MM.1S (cell line): ENCODE data around the gene WIZ.

Experiments
- DNase-seq: peaks from one replicate; pipeline ENCODE4 v3.0.0-alpha.2; 2015
- H2AFZ ChIP-seq: fragments of 300-600 bp; sonication (generic); 2 replicates; pipeline ENCODE4 v1.6.0; 2016; ENCODE audit warnings: antibody characterized with exemption, low read length
- H3F3A ChIP-seq: fragments of 300-600 bp; sonication (generic); 2 replicates; pipeline ENCODE4 v1.6.1; 2016; ENCODE audit warnings: mild to moderate bottlenecking, antibody characterized with exemption, low read length, moderate library complexity, mixed read lengths; ENCODE audit not compliant: insufficient read depth
- H3K27ac ChIP-seq: fragments of 300-600 bp; sonication (generic); 2 replicates; pipeline ENCODE4 v1.5.1; 2016; ENCODE audit warnings: mild to moderate bottlenecking, low read length
- H3K27me3 ChIP-seq: fragments of 300-600 bp; sonication (generic); replicated peaks from 2 replicates; pipeline ENCODE4 v1.6.0; 2016; ENCODE audit warnings: low read length; ENCODE audit not compliant: insufficient read depth
- H3K36me3 ChIP-seq: fragments of 300-600 bp; sonication (generic); replicated peaks from 2 replicates; pipeline ENCODE4 v1.6.1; 2016; ENCODE audit warnings: mild to moderate bottlenecking, low read length, mixed read lengths; ENCODE audit not compliant: insufficient read depth
- H3K4me1 ChIP-seq: fragments of 300-600 bp; sonication (generic); 2 replicates; pipeline ENCODE4 v1.6.1; 2016; ENCODE audit warnings: low read length, mixed read lengths
- H3K4me2 ChIP-seq: fragments of 300-600 bp; sonication (generic); 2 replicates; pipeline ENCODE4 v1.6.0; 2016; ENCODE audit warnings: low read depth, low read length
- H3K4me3 ChIP-seq: fragments of 300-600 bp; sonication (generic); 2 replicates; pipeline ENCODE4 v1.5.1; 2016; ENCODE audit warnings: low read length, mixed read lengths
- H3K79me2 ChIP-seq: fragments of 300-600 bp; sonication (generic); 2 replicates; pipeline ENCODE4 v1.6.1; 2016; ENCODE audit warnings: mixed run types, low read length, mixed read lengths
- H3K9ac ChIP-seq: fragments of 300-600 bp; sonication (generic); 2 replicates; pipeline ENCODE4 v1.6.1; 2016; ENCODE audit warnings: low read length, mixed read lengths
- H3K9me2 ChIP-seq: fragments of 300-600 bp; sonication (generic); replicated peaks from 2 replicates; pipeline ENCODE4 v1.6.1; 2016; ENCODE audit warnings: mild to moderate bottlenecking, low read length, mixed read lengths; ENCODE audit not compliant: insufficient read depth
- H3K9me3 ChIP-seq: fragments of 300-600 bp; sonication (generic); replicated peaks from 2 replicates; pipeline ENCODE4 v1.6.1; 2016; ENCODE audit warnings: mild to moderate bottlenecking, low read length, mixed read lengths; ENCODE audit not compliant: insufficient read depth
- H4K20me1 ChIP-seq: fragments of 300-600 bp; sonication (generic); 2 replicates; pipeline ENCODE4 v1.6.1; 2016; ENCODE audit warnings: mild to moderate bottlenecking, low read length, moderate library complexity, mixed read lengths; ENCODE audit not compliant: insufficient read depth
- EZH2 ChIP-seq: fragments of 300-600 bp; sonication (generic); optimal IDR thresholded peaks from 2 replicates; pipeline ENCODE3; 2017; ENCODE audit warnings: low read depth, mild to moderate bottlenecking, antibody characterized with exemption, low read length, mixed read lengths
- EZH2phosphoT487 ChIP-seq: fragments of 300-600 bp; sonication (generic); IDR thresholded peaks from 2 replicates; pipeline ENCODE4 v1.6.1; 2018; ENCODE audit warnings: antibody characterized with exemption, low read length
- TF ChIP-seq, protein P1 (sequence below): fragments of 300-600 bp; sonication (generic); IDR thresholded peaks from 2 replicates; pipeline ENCODE4 v1.5.1; 2016; ENCODE audit warnings: antibody characterized with exemption, low read length, mixed read lengths

WIZ gene

GRCh38 chr19:15424121-15424520 lies 25.6 kb downstream of the WIZ start:
- H3F3A ChIP-seq, result peaks cover 7% of the 10 kb centered on the region; the same call in 1 of the 2 replicates
- 0 out of 2 replicates have a peak, but pooled peaks cover 5% of the 10 kb centered on the region for H3K4me1 ChIP-seq
- H3K4me3 ChIP-seq, result no peak overlapping the region
- H4K20me1 ChIP-seq, result no peaks in the 10 kb centered on the region
- no peak overlapping the region for H2AFZ ChIP-seq
- H3K9me3 ChIP-seq, result no peaks in the 10 kb centered on the region
- H3K36me3 ChIP-seq, result peaks cover 8% of the 10 kb centered on the region; the same call in 1 of the 2 replicates
- DNase-seq, result no peak
- no peak overlapping the region for H3K9ac ChIP-seq
- H3K27ac ChIP-seq, result no peak overlapping the region
- no peak for TF ChIP-seq EZH2
- no peak for TF ChIP-seq EZH2phosphoT487
- TF ChIP-seq, protein P1, sequence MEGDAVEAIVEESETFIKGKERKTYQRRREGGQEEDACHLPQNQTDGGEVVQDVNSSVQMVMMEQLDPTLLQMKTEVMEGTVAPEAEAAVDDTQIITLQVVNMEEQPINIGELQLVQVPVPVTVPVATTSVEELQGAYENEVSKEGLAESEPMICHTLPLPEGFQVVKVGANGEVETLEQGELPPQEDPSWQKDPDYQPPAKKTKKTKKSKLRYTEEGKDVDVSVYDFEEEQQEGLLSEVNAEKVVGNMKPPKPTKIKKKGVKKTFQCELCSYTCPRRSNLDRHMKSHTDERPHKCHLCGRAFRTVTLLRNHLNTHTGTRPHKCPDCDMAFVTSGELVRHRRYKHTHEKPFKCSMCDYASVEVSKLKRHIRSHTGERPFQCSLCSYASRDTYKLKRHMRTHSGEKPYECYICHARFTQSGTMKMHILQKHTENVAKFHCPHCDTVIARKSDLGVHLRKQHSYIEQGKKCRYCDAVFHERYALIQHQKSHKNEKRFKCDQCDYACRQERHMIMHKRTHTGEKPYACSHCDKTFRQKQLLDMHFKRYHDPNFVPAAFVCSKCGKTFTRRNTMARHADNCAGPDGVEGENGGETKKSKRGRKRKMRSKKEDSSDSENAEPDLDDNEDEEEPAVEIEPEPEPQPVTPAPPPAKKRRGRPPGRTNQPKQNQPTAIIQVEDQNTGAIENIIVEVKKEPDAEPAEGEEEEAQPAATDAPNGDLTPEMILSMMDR, result no peak
- no peak overlapping the region for H3K4me2 ChIP-seq
- H3K79me2 ChIP-seq, result peaks cover 14% of the 10 kb centered on the region
- H3K9me2 ChIP-seq, result no peaks in the 10 kb centered on the region
- no peaks in the 10 kb centered on the region for H3K27me3 ChIP-seq

- no peak overlapping the region for H3K4me3 ChIP-seq
- no peak overlapping the region for H3K9ac ChIP-seq
- peaks cover 8% of the 10 kb centered on the region; the same call in 1 of the 2 replicates for H3K36me3 ChIP-seq
- H3K27me3 ChIP-seq, result no peaks in the 10 kb centered on the region
- peaks cover 7% of the 10 kb centered on the region; the same call in 1 of the 2 replicates for H3F3A ChIP-seq
- DNase-seq, result no peak
- H3K79me2 ChIP-seq, result peaks cover 11% of the 10 kb centered on the region
- no peak overlapping the region for H2AFZ ChIP-seq
- no peak overlapping the region for H3K27ac ChIP-seq
- H3K4me2 ChIP-seq, result no peak overlapping the region
- H3K9me2 ChIP-seq, result no peaks in the 10 kb centered on the region
- 0 out of 2 replicates have a peak, but pooled peaks cover 5% of the 10 kb centered on the region for H3K4me1 ChIP-seq
- TF ChIP-seq EZH2 (no peak), EZH2phosphoT487 (no peak)
- TF ChIP-seq, protein P1, result no peak
- H3K9me3 ChIP-seq, result no peaks in the 10 kb centered on the region
- no peaks in the 10 kb centered on the region for H4K20me1 ChIP-seq
Measured at GRCh38 chr19:15423130-15423529, 26.6 kb downstream of the WIZ start.

DNA sequence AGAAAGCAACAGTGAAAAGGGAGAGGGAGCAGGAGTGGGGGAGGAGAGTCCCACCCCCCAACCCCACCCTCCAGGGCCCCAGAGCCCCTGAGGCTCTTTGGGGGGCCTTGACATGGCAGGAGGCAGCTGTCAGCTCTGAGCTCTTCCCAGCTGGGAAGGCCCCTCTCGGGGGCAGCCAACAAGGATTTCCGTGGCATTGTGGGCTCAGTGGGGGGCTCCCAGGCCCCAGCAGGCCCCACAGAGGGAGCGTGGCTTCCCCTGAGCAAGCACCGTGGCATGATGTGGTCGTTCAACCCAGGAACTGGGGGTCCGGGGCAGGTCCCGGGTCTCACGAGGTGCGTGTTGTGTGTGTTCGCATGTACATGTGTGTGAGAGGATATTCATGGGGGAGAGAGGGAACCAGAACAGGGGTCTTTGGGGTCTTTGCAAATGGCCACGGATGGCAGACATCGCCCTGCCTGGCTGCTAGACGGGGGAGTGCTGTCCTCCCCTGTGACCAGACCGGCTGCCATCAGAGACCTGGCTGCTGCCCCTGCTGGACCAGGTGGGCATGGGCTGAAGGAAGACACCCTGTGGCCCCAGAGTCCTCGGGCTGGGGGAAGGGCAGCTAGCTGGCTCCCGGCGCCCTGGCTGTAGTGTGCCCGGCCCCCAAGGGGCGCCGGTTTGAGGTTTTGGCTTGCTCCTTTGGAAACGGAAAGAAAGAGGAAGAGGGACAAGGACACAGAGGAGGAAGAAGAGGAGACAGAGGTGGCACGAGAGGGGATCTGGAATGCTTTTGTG lies 27.3 kb downstream of the WIZ start:
- Histone ChIP-seq H3K4me1 (peaks cover 8% of the 10 kb centered on the region; the same call in 1 of the 2 replicates), H3K4me2 (no peak overlapping the region), H3K36me3 (peaks cover 8% of the 10 kb centered on the region; the same call in 1 of the 2 replicates), H4K20me1 (no peaks in the 10 kb centered on the region), H3K79me2 (peaks cover 16% of the 10 kb centered on the region), H3F3A (peaks cover 7% of the 10 kb centered on the region; the same call in 1 of the 2 replicates), H3K9me3 (no peaks in the 10 kb centered on the region), H3K27ac (no peak overlapping the region), H3K9ac (no peak overlapping the region), H3K9me2 (no peaks in the 10 kb centered on the region), H3K4me3 (no peak overlapping the region), H2AFZ (no peak overlapping the region), H3K27me3 (no peaks in the 10 kb centered on the region)
- DNase-seq, result no peak
- TF ChIP-seq, protein P1, result no peak
- TF ChIP-seq EZH2 (no peak), EZH2phosphoT487 (no peak)
